ENCODE results near the gene TRAF2. TPM values are rescaled to one million over a fixed set of nuclear protein-coding genes. Genes with fewer than 3 reads are reported as not detected.
"Not testable (repeated sequence)": the region's sequence is repeated elsewhere in the genome, so short reads cannot be mapped to it uniquely, and the experiment has no call there.

TRAF2 gene
- total and polyA plus RNA-seq, 4 donors: 4.8 to 22.1 (median 11.6) TPM

DNA sequence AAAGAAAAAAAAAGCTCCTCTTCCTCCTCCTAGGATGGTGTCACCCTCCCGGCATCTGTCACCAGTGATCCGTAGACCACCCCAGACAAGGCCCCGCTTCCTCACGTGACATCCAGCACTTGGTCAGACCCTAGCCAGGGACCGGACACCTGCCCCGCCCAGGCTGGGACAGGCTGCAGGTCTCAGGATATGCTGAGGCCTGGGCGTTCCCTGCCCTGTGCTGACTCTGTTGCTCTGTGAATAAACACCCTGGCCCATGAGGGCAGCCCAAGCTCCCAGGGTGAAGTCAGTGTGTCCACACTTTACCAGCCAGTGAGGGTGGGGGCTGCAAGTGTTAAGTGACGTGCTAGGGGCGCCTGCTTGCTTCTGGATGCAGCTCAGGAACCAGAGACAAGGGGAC, 25.8 kb upstream of the TRAF2 start:
- ATAC-seq (ENCODE audit: low FRiP score): no peak
- no peak for DNase-seq
- H3K4me1 ChIP-seq (ENCODE audit: control insufficient read depth in 1 of 2, insufficient read depth in 2 of 2, low read length in 2 of 2): no peaks in the 10 kb centered on the region
- H3K27ac ChIP-seq (ENCODE audit: low read depth in 1 of 2, low read length in 2 of 2): no peak overlapping the region
- peaks cover 0 to 3% of the 10 kb centered on the region in 2 donors for H3K36me3 ChIP-seq (ENCODE audit: control insufficient read depth in 1 of 2, insufficient read depth in 2 of 2, low read length in 1 of 2)
- H3K4me3 ChIP-seq (ENCODE audit: low read length in 2 of 2): no peak overlapping the region
- intact Hi-C loops (cut with DNase I): no loop called here
- H3K27me3 ChIP-seq (ENCODE audit: control insufficient read depth in 1 of 2, insufficient read depth in 2 of 2, low read length in 1 of 2): no peaks in the 10 kb centered on the region
- H3K9me3 ChIP-seq (ENCODE audit: control insufficient read depth, low read length): no peaks in the 10 kb centered on the region
- WGBS, 2 donors: 87 to 92% methylated on average over 9 of the region's 9 CpGs

DNA sequence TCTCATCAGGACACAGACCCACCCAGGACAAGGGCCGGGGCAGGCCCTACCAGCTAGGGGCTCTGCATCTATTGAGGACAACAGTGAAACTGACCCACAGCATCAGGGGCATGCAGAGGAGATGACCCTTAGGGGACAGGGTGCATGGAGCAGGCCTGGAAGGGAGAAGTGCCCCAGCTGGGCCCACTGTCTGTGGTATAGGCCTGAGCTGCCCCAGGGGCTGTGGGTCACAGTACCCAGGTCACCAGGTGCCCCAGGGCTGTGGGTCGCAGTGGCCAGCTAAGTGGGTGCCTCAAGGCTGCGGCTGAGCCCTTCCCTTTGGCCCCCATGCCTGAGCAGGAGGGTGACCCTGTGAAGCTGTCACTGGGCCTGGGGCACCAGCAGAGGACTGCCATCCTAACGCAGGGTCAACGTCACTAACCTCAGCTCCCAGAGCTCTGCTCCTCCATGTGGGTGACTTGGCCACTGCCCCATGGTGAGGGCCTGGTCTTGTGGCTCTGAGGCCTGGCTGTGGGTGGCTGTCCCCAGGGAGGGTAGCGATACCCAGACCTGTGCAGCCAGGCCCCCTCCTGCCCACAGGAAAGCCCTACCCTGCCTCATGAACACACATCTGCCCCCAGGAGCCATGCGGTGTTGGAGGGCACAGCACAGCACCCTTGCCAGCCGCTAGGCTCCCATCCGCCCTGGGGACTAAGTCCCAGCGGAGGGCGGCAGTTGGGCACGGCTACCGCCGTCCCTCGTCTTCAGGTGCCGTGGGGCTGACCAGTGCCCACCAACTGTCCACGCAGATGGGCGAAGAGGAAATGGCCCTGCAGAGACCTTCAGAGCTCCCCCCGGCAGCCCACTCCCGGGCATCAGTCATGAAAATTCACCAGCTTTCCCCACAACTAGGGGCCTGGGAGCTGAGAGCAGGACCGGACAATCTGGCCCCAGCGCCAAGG, 25.1 kb upstream of the TRAF2 start:
- Histone ChIP-seq H3K27ac (ENCODE audit: low read depth in 1 of 2, low read length in 2 of 2) (no peak overlapping the region), H3K4me1 (ENCODE audit: control insufficient read depth in 1 of 2, insufficient read depth in 2 of 2, low read length in 2 of 2) (no peaks in the 10 kb centered on the region), H3K27me3 (ENCODE audit: control insufficient read depth in 1 of 2, insufficient read depth in 2 of 2, low read length in 1 of 2) (no peaks in the 10 kb centered on the region), H3K9me3 (ENCODE audit: control insufficient read depth, low read length) (no peaks in the 10 kb centered on the region), H3K36me3 (ENCODE audit: control insufficient read depth in 1 of 2, insufficient read depth in 2 of 2, low read length in 1 of 2) (peaks cover 0 to 3% of the 10 kb centered on the region in 2 donors), H3K4me3 (ENCODE audit: low read length in 2 of 2) (no peak overlapping the region)
- ATAC-seq (ENCODE audit: low FRiP score) (no peak), DNase-seq (peak in 1 of 2 donors; percentile 43)
- intact Hi-C loops (cut with DNase I): no loop called here
- 91 to 93% methylated on average over 22 of the region's 22 CpGs for WGBS, 2 donors

DNA sequence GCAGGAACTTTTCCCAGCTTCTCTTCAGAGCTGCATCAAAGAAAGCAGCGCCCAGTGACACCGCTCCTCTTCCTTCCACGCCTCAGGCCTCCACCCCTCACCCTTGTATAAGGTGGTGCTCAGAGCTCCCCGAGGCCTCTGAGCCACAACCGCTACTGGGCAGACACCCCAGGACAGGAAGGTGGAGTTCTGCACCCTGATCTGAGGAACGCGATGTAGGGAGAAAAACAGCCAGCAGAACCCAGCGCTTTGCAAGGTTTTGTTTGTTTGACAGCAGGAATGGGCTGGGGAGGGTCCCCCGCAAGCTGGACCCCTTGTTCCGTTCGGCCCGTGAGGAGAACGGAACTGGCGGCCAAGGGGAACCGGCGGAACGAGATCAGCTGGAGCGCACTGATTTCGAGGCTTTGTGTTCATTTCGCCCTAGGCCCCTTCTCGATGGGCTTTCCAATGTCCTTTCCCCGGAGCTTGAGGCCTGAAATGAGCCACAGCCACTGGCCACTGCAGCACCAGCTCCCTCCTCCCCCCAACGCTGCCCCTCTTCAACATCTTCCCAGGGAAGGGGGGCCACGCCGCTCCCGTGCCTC, 24.4 kb upstream of the TRAF2 start:
- Histone ChIP-seq H3K4me3 (ENCODE audit: low read length in 2 of 2) (no peak overlapping the region), H3K4me1 (ENCODE audit: control insufficient read depth in 1 of 2, insufficient read depth in 2 of 2, low read length in 2 of 2) (no peaks in the 10 kb centered on the region), H3K27me3 (ENCODE audit: control insufficient read depth in 1 of 2, insufficient read depth in 2 of 2, low read length in 1 of 2) (no peaks in the 10 kb centered on the region), H3K27ac (ENCODE audit: low read depth in 1 of 2, low read length in 2 of 2) (no peak overlapping the region), H3K36me3 (ENCODE audit: control insufficient read depth in 1 of 2, insufficient read depth in 2 of 2, low read length in 1 of 2) (peaks cover 0 to 3% of the 10 kb centered on the region in 2 donors), H3K9me3 (ENCODE audit: control insufficient read depth, low read length) (no peaks in the 10 kb centered on the region)
- WGBS, 2 donors: 87% methylated on average over 26 of the region's 26 CpGs
- ATAC-seq (ENCODE audit: low FRiP score) (no peak), DNase-seq (no peak)
- intact Hi-C loops (cut with DNase I): no loop called here

DNA sequence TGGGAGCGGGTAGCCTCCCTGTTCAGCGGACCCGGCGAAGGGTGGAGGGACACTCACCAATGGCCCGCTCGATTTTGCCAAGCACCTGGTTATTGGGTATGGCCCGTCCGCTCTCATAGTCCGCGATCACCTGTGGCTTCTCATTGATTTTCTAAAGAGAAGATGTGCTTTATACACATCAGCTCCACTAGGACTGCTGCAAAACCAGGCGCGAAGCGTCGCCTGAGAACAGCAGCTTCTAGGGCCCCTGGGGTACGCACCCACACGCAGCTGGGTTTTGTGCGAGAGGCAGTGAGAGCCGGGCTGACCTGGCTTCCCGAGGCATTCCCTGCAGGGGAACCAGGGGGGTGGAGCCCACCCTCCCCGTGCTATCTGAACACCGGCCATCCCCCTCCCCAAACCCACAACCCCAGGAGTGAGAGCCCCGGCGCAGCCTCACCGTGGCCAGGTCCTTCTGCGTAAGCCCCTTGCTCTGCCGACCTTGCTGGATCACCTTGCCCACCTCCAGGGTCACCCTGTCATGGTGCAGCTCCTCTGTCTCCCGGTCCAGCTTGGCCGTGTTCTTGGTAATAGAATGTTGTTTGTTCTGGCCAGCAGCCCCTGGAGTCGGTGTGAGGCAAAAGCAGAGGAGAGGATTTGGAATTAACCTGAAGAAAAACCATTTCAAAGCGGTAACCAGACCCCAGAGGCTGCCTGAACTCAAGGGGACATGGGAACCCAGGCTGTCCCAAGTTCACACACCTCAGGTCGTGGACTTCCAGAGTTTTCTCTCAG, 23.3 kb upstream of the TRAF2 start:
- ATAC-seq (ENCODE audit: low FRiP score): no peak
- WGBS, 2 donors: 79 to 80% methylated on average over 31 of the region's 31 CpGs
- H3K36me3 ChIP-seq (ENCODE audit: control insufficient read depth in 1 of 2, insufficient read depth in 2 of 2, low read length in 1 of 2): peaks cover 0 to 3% of the 10 kb centered on the region in 2 donors
- no peaks in the 10 kb centered on the region for H3K27me3 ChIP-seq (ENCODE audit: control insufficient read depth in 1 of 2, insufficient read depth in 2 of 2, low read length in 1 of 2)
- H3K4me1 ChIP-seq (ENCODE audit: control insufficient read depth in 1 of 2, insufficient read depth in 2 of 2, low read length in 2 of 2): no peaks in the 10 kb centered on the region
- no peak overlapping the region for H3K27ac ChIP-seq (ENCODE audit: low read depth in 1 of 2, low read length in 2 of 2)
- no peak overlapping the region for H3K4me3 ChIP-seq (ENCODE audit: low read length in 2 of 2)
- H3K9me3 ChIP-seq (ENCODE audit: control insufficient read depth, low read length): no peaks in the 10 kb centered on the region
- intact Hi-C loops (cut with DNase I): no loop called here
- peak; percentile 42 to 74 for DNase-seq

DNA sequence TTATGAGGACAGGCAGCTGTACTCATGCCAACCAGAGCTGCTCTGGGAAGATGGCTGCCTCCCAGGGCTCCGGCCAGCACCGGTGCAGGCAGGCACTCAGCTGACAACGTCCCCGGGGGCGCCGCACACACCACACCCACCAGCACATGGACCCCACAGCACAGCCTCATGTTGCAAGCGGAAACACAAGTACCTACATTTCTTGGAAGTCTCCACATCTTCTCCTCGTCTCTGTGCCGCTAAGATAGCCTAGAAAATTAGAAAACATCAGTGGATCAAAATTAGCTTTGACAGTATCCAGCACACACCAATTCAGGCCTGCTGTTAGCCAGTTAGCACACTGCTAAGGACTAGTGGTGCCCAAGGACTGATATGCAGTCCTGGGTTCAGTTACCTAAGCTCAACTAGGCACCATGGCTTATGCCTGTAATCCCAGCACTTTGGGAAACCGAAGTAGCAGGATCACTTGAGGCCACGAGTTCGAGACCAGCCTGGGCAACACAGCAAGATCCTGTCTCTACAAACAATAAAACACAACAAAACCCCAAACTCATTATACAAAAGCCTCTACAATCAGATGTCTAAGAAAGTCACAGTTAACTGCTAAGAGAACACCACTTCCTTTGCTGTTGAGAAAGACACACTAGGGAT, 22.6 kb upstream of the TRAF2 start:
- no peaks in the 10 kb centered on the region for H3K4me1 ChIP-seq (ENCODE audit: control insufficient read depth in 1 of 2, insufficient read depth in 2 of 2, low read length in 2 of 2)
- ATAC-seq (ENCODE audit: low FRiP score) (no peak), DNase-seq (no peak)
- H3K27me3 ChIP-seq (ENCODE audit: control insufficient read depth in 1 of 2, insufficient read depth in 2 of 2, low read length in 1 of 2): no peaks in the 10 kb centered on the region
- H3K4me3 ChIP-seq (ENCODE audit: low read length in 2 of 2): no peak overlapping the region
- intact Hi-C loops (cut with DNase I): no loop called here
- 69 to 74% methylated on average over 12 of the region's 12 CpGs for WGBS, 2 donors
- peaks cover 0 to 3% of the 10 kb centered on the region in 2 donors for H3K36me3 ChIP-seq (ENCODE audit: control insufficient read depth in 1 of 2, insufficient read depth in 2 of 2, low read length in 1 of 2)
- H3K27ac ChIP-seq (ENCODE audit: low read depth in 1 of 2, low read length in 2 of 2): no peak overlapping the region
- H3K9me3 ChIP-seq (ENCODE audit: control insufficient read depth, low read length): no peaks in the 10 kb centered on the region

DNA sequence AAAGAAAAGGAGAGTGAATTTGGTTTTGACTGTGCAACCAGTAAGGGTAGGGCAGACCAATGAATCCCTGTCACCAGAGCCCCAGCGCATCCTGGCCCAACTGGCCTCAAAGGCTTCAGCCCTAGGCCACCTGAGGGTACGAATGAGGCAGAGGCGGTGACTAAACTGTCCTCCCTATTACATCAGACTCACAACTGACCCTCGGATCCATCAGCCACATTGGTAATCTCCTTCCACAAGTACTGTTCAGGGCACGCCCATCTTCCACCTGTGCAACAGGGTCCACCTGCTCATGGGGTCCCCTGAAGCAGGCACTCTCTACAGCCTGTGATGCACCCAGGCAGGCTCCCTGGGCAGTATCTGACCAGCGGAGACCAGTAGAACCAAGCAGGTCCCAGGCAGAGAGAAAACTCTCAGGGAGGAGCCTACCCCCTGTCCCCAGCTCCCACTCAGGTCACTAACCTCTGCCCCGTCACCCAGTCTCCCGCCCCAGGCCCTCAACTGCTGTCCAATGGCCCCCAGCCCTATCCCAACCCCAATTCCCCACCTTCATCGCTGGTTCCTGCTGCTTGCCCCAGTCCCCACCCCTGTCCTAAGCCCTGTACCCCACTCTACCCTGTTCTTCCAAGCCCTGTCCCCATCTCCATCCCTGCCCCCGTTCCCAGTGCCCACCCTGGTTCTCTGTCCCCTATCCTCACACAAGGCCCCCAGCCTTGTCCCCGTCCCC, 21.1 kb upstream of the TRAF2 start:
- Histone ChIP-seq H3K9me3 (ENCODE audit: control insufficient read depth, low read length) (no peaks in the 10 kb centered on the region), H3K36me3 (ENCODE audit: control insufficient read depth in 1 of 2, insufficient read depth in 2 of 2, low read length in 1 of 2) (peaks cover 0 to 3% of the 10 kb centered on the region in 2 donors), H3K27ac (ENCODE audit: low read depth in 1 of 2, low read length in 2 of 2) (no peak overlapping the region), H3K4me1 (ENCODE audit: control insufficient read depth in 1 of 2, insufficient read depth in 2 of 2, low read length in 2 of 2) (no peaks in the 10 kb centered on the region), H3K27me3 (ENCODE audit: control insufficient read depth in 1 of 2, insufficient read depth in 2 of 2, low read length in 1 of 2) (no peaks in the 10 kb centered on the region), H3K4me3 (ENCODE audit: low read length in 2 of 2) (peak overlapping the region; percentile 61 to 85)
- intact Hi-C loops (cut with DNase I): no loop called here
- WGBS, 2 donors: 64 to 66% methylated on average over 11 of the region's 11 CpGs
- DNase-seq (peak in 1 of 2 donors; percentile 41), ATAC-seq (ENCODE audit: low FRiP score) (no peak)

DNA sequence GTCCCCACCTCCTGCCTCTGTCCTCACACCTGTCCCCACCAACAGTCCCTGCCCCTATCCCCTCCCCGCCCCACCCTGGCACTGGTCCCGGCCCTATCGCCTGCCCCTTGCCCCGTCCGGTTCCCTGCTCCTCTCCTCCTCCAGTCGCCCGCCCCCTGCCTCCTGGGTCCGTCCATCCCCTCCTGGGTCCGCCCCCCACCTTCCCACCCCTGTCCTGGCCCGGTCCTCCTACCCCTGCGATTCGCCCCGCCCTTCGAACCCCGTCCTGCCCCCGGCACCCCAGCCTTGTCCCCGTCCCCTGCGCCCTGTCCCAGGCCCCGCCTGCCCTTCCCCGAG, 20.6 kb upstream of the TRAF2 start:
- WGBS, 2 donors: 1% methylated on average over 19 to 20 of the region's 20 CpGs
- peak; percentile 39 for ATAC-seq (ENCODE audit: low FRiP score)
- intact Hi-C loops (cut with DNase I): no loop called here

DNA sequence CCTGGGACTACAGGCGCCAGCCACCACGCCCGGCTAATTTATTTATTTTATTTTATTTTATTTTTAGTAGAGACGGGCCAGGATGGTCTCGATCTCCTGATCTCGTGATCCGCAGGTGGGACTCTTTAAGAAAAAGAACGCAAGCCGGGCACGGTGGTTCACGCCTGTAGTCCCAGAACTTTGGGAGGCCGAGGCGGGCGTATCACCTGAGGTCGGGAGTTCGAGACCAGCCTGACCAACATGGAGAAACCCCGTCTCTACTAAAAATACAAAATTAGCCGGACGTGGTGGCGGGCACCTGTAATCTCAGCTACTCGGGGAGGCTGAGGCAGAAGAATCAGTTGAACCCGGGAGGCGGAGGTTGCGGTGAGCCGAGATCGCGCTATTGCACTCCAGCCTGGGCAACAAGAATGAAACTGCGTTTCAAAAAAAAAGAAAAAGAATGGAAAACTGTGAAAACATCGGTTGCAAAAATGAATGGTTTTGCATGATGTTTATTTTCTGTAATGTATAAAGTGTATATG, 19.4 kb upstream of the TRAF2 start:
- intact Hi-C loops (cut with DNase I): not testable (repeated sequence)
- 85 to 90% methylated on average over 29 of the region's 29 CpGs for WGBS, 2 donors

More for the DNA sequence above, 20.6 kb upstream of the TRAF2 start:
- Histone ChIP-seq H3K4me1 (ENCODE audit: control insufficient read depth in 1 of 2, insufficient read depth in 2 of 2, low read length in 2 of 2) (no peaks in the 10 kb centered on the region), H3K4me3 (ENCODE audit: low read length in 2 of 2) (peak overlapping the region; percentile 61 to 85), H3K27ac (ENCODE audit: low read depth in 1 of 2, low read length in 2 of 2) (no peak overlapping the region), H3K36me3 (ENCODE audit: control insufficient read depth in 1 of 2, insufficient read depth in 2 of 2, low read length in 1 of 2) (peaks cover 0 to 3% of the 10 kb centered on the region in 2 donors), H3K9me3 (ENCODE audit: control insufficient read depth, low read length) (no peaks in the 10 kb centered on the region), H3K27me3 (ENCODE audit: control insufficient read depth in 1 of 2, insufficient read depth in 2 of 2, low read length in 1 of 2) (no peaks in the 10 kb centered on the region)
- no peak for DNase-seq

More for the DNA sequence above, 19.4 kb upstream of the TRAF2 start:
- H3K27ac ChIP-seq (ENCODE audit: low read depth in 1 of 2, low read length in 2 of 2); H3K27me3 ChIP-seq (ENCODE audit: control insufficient read depth in 1 of 2, insufficient read depth in 2 of 2, low read length in 1 of 2); DNase-seq; H3K4me1 ChIP-seq (ENCODE audit: control insufficient read depth in 1 of 2, insufficient read depth in 2 of 2, low read length in 2 of 2); H3K36me3 ChIP-seq (ENCODE audit: control insufficient read depth in 1 of 2, insufficient read depth in 2 of 2, low read length in 1 of 2); ATAC-seq (ENCODE audit: low FRiP score); H3K9me3 ChIP-seq (ENCODE audit: control insufficient read depth, low read length): not testable (repeated sequence)
- H3K4me3 ChIP-seq (ENCODE audit: low read length in 2 of 2): peak overlapping the region; percentile 53 to 85

All from aorta (tissue), 5 donors.